OCI-LY3 (cell line): Measurements from ENCODE around the gene TBX10.
"Not testable (repeated sequence)": the region's sequence is repeated elsewhere in the genome, so short reads cannot be mapped to it uniquely, and the experiment has no call there.

ENCODE experiments used
- H2AFZ ChIP-seq: fragments of 200-600, 300-600 bp; shearing (Covaris generic); 2 replicates; pipeline ENCODE4 v1.6.0; 2014; ENCODE audit warnings: antibody characterized with exemption, low read depth, low read length
- H3K27ac ChIP-seq: fragments of 200-600, 300-600 bp; sonication (generic); 2 replicates; pipeline ENCODE4 v1.5.1; 2014; ENCODE audit warnings: mild to moderate bottlenecking, low read length, moderate library complexity, mixed read lengths
- H3K27me3 ChIP-seq: fragments of 200-600, 300-600 bp; sonication (generic); 2 replicates; pipeline ENCODE4 v1.6.1; 2014; ENCODE audit warnings: low read depth, low read length, mixed read lengths
- H3K36me3 ChIP-seq: fragments of 200-600, 300-600 bp; sonication (generic); replicated peaks from 2 replicates; pipeline ENCODE3; 2014; ENCODE audit warnings: low read depth, low read length, mixed read lengths
- H3K4me1 ChIP-seq: fragments of 300-600, 200-600 bp; sonication (generic); 2 replicates; pipeline ENCODE4 v1.6.1; 2014; ENCODE audit warnings: low read length, mixed read lengths
- H3K4me2 ChIP-seq: fragments of 200-600, 300-600 bp; sonication (generic); 2 replicates; pipeline ENCODE4 v1.6.1; 2014; ENCODE audit warnings: low read length, mixed read lengths
- H3K4me3 ChIP-seq: fragments of 300-600, 200-600 bp; sonication (generic); 2 replicates; pipeline ENCODE4 v1.5.1; 2014; ENCODE audit warnings: antibody characterized with exemption, mild to moderate bottlenecking, low read length, moderate library complexity
- H3K79me2 ChIP-seq: fragments of 300-600, 200-600 bp; shearing (Covaris generic); 2 replicates; pipeline ENCODE4 v1.6.1; 2014; ENCODE audit warnings: mild to moderate bottlenecking, low read length, mixed read lengths
- H3K9ac ChIP-seq: fragments of 300-600, 200-600 bp; shearing (Covaris generic); 2 replicates; pipeline ENCODE4 v1.6.0; 2014; ENCODE audit warnings: mild to moderate bottlenecking, low read length, moderate library complexity
- H3K9me3 ChIP-seq: fragments of 200-600, 300-600 bp; shearing (Covaris generic); 2 replicates; pipeline ENCODE4 v1.6.1; 2014; ENCODE audit warnings: low read length, mixed read lengths; ENCODE audit not compliant: insufficient read depth
- H4K20me1 ChIP-seq: fragments of 200-600, 300-600 bp; sonication (generic); 2 replicates; pipeline ENCODE4 v1.6.1; 2016; ENCODE audit warnings: low read length, mixed read lengths; ENCODE audit not compliant: insufficient read depth
- CTCF ChIP-seq: fragments of 200-600, 300-600 bp; sonication (generic); IDR thresholded peaks from 2 replicates; pipeline ENCODE4 v1.5.1; 2014; ENCODE audit warnings: antibody characterized with exemption, low read length, low read depth
- EZH2phosphoT487 ChIP-seq: fragments of 200-600 bp; shearing (Covaris generic); IDR thresholded peaks from 2 replicates; pipeline ENCODE4 v1.6.1; 2018; ENCODE audit warnings: antibody characterized with exemption, mixed run types, low read depth

The TBX10 gene

GRCh38 chr11:67639438-67639859 is at the start of gene TBX10:
Gene TBX10 (minus strand): TSS chr11:67639763. CDS start chr11:67639472, 291 bp downstream.
- H3K27me3 ChIP-seq = 0 out of 2 replicates have a peak, but pooled peaks cover 7% of the 10 kb centered on the region
- no peaks in the 10 kb centered on the region for H4K20me1 ChIP-seq
- no peak for TF ChIP-seq CTCF
- no peak for TF ChIP-seq EZH2phosphoT487
- no peaks in the 10 kb centered on the region for H3K9me3 ChIP-seq
- no peak within 1 kb of the TSS for H2AFZ ChIP-seq
- no peaks in the 10 kb centered on the region for H3K36me3 ChIP-seq
- H3K4me3 ChIP-seq = no peak within 1 kb of the TSS
- 0 out of 2 replicates have a peak, but pooled peaks cover 2% of the 10 kb centered on the region for H3K4me1 ChIP-seq
- no peak within 1 kb of the TSS for H3K27ac ChIP-seq
- no peak within 1 kb of the TSS for H3K4me2 ChIP-seq
- no peak within 1 kb of the TSS for H3K9ac ChIP-seq
- H3K79me2 ChIP-seq = no peaks in the 10 kb centered on the region

DNA sequence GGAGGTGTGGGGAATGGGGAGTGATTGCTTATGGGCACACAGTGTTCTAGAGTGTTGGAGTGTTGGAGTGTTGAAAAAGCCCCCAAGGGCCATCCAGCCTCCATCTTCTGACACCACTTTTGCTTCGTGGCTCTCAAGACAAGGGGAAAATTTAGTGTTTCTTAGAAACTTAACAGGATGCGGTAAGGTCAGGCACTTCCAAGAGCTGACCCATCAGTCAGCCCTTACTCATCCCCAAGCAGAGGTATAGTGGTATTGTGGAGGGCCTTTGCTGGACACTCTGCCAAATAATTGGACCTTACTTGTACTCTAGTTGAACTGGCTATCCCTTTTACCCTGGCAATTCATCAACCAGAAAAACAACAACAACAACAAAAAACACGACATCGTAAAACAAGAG is 49.6 kb upstream of the TBX10 start:
- H3K4me2 ChIP-seq = no peak overlapping the region
- H3K79me2 ChIP-seq = no peaks in the 10 kb centered on the region
- no peaks in the 10 kb centered on the region for H4K20me1 ChIP-seq
- TF ChIP-seq EZH2phosphoT487 (no peak), CTCF (no peak)
- peaks cover 58% of the 10 kb centered on the region for H3K27me3 ChIP-seq
- H2AFZ ChIP-seq = no peak overlapping the region
- H3K4me3 ChIP-seq = no peak overlapping the region
- H3K4me1 ChIP-seq = peaks cover 10% of the 10 kb centered on the region
- H3K36me3 ChIP-seq = no peaks in the 10 kb centered on the region
- no peak overlapping the region for H3K9ac ChIP-seq
- H3K27ac ChIP-seq = no peak overlapping the region
- H3K9me3 ChIP-seq = no peaks in the 10 kb centered on the region

DNA sequence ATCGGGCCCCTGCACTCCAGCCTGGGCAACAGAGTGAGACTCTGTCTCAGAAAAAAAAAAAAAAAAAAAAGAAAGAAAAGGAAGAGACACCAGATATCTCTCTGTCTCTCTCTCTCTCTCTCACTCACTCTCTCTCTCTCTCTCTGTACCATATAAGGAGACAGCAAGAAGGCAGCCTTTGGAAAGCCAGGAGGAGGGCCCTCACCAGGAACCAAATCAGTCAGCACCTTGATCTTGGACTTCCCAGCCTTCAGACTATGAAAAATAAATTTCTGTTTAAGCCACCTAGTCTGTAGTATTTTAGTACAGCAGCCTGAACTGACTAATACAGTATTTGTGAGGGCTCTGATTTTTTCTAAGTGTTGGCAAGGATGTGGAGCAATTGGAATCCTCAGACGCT is 48.4 kb upstream of the TBX10 start:
- Histone ChIP-seq H4K20me1 (no peaks in the 10 kb centered on the region), H3K36me3 (no peaks in the 10 kb centered on the region), H2AFZ (no peak overlapping the region), H3K9ac (no peak overlapping the region), H3K4me2 (no peak overlapping the region), H3K79me2 (no peaks in the 10 kb centered on the region), H3K27ac (no peak overlapping the region), H3K4me3 (no peak overlapping the region), H3K4me1 (peaks cover 10% of the 10 kb centered on the region), H3K9me3 (no peaks in the 10 kb centered on the region), H3K27me3 (peaks cover 62% of the 10 kb centered on the region)
- no peak for TF ChIP-seq EZH2phosphoT487
- TF ChIP-seq CTCF = no peak

- H3K9me3 ChIP-seq, H3K79me2 ChIP-seq, H3K9ac ChIP-seq, H3K36me3 ChIP-seq, H4K20me1 ChIP-seq, H3K27ac ChIP-seq, H3K4me1 ChIP-seq, H2AFZ ChIP-seq, H3K4me3 ChIP-seq: not testable (repeated sequence)
- H3K27me3 ChIP-seq = peaks cover 49% of the 10 kb centered on the region
- peak overlapping the region; percentile 26; the same call in 1 of the 2 replicates for H3K4me2 ChIP-seq
Observed at GRCh38 chr11:67685641-67686332, 46.2 kb upstream of the TBX10 start.

GRCh38 chr11:67682126-67683034 is 42.8 kb upstream of the TBX10 start:
- H2AFZ ChIP-seq, H3K4me3 ChIP-seq, H3K4me1 ChIP-seq, H3K27ac ChIP-seq, H4K20me1 ChIP-seq, H3K79me2 ChIP-seq, H3K9me3 ChIP-seq, H3K4me2 ChIP-seq, H3K36me3 ChIP-seq, H3K9ac ChIP-seq: not testable (repeated sequence)
- peaks cover 29% of the 10 kb centered on the region for H3K27me3 ChIP-seq
